ENCODE results near the gene TMEM150C. TPM values are rescaled to one million over a fixed set of nuclear protein-coding genes. Genes with fewer than 3 reads are reported as not detected.

TMEM150C gene
- total and polyA plus RNA-seq, 2 donors (not counting 1 experiment from before 2014, with no cell fraction given), result 0.24 to 1.2 TPM

DNA sequence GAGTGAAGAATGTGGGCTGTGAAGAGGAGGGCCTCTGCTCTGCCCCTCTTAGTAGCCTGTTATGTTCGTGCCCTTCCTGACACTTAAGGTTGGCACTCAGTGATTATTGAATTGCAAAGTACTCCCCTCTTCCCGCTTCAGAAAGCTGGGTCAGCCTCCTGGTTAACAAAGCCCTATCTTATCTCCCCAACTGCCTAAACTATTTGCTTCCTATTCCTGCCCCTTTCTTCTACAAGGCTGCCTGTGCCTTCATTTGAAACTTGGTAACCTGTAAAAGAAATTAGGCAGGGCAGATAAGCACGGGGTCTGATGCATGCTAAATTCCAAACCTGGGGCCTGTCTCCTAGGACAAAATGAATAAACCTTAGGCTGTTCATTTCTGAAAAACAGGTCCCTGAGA lies 23.1 kb upstream of the TMEM150C start:
- no peak overlapping the region for H2AFZ ChIP-seq (ENCODE audit: low read length)
- no peak overlapping the region for H3K9ac ChIP-seq (ENCODE audit: insufficient read depth, low read length)
- no peak overlapping the region for H3K4me3 ChIP-seq (replicated peaks in 1 of 4; ENCODE audit: control extremely low read depth in 1 of 4, insufficient read depth in 1 of 4, low read depth in 3 of 4, low read length in 4 of 4)
- DNase-seq (ENCODE audit: low read depth in 2 of 2), result no peak
- H3K79me2 ChIP-seq (ENCODE audit: control insufficient read depth, insufficient read depth, low read length), result no peaks in the 10 kb centered on the region
- TF ChIP-seq, protein P1, sequence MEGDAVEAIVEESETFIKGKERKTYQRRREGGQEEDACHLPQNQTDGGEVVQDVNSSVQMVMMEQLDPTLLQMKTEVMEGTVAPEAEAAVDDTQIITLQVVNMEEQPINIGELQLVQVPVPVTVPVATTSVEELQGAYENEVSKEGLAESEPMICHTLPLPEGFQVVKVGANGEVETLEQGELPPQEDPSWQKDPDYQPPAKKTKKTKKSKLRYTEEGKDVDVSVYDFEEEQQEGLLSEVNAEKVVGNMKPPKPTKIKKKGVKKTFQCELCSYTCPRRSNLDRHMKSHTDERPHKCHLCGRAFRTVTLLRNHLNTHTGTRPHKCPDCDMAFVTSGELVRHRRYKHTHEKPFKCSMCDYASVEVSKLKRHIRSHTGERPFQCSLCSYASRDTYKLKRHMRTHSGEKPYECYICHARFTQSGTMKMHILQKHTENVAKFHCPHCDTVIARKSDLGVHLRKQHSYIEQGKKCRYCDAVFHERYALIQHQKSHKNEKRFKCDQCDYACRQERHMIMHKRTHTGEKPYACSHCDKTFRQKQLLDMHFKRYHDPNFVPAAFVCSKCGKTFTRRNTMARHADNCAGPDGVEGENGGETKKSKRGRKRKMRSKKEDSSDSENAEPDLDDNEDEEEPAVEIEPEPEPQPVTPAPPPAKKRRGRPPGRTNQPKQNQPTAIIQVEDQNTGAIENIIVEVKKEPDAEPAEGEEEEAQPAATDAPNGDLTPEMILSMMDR (conservative IDR thresholded peaks at IDR 0.05 in 1 of 2, IDR thresholded peaks at IDR 0.05 in 1 of 2; ENCODE audit: low read depth in 1 of 2, low read length in 2 of 2), result no peak
- TF ChIP-seq EZH2 (IDR thresholded peaks at IDR 0.05; ENCODE audit: low read length, missing control alignments), result no peak
- H3K9me3 ChIP-seq (ENCODE audit: control insufficient read depth, insufficient read depth, low read depth, low read length), result no peaks in the 10 kb centered on the region
- H3K4me2 ChIP-seq (ENCODE audit: extremely low read depth, insufficient read depth, low read length), result no peak overlapping the region
- H3K4me1 ChIP-seq (ENCODE audit: control insufficient read depth, extremely low read depth, insufficient read depth, low read length), result no peaks in the 10 kb centered on the region
- no peaks in the 10 kb centered on the region for H3K36me3 ChIP-seq (ENCODE audit: control insufficient read depth, insufficient read depth, low read length)
- H4K20me1 ChIP-seq (ENCODE audit: control insufficient read depth, extremely low read depth, insufficient read depth, low read length), result no peaks in the 10 kb centered on the region
- no peak overlapping the region for H3K27ac ChIP-seq (ENCODE audit: insufficient read depth, low read length)
- peaks cover 3% of the 10 kb centered on the region for H3K27me3 ChIP-seq (ENCODE audit: control insufficient read depth, insufficient read depth, low read length)

DNA sequence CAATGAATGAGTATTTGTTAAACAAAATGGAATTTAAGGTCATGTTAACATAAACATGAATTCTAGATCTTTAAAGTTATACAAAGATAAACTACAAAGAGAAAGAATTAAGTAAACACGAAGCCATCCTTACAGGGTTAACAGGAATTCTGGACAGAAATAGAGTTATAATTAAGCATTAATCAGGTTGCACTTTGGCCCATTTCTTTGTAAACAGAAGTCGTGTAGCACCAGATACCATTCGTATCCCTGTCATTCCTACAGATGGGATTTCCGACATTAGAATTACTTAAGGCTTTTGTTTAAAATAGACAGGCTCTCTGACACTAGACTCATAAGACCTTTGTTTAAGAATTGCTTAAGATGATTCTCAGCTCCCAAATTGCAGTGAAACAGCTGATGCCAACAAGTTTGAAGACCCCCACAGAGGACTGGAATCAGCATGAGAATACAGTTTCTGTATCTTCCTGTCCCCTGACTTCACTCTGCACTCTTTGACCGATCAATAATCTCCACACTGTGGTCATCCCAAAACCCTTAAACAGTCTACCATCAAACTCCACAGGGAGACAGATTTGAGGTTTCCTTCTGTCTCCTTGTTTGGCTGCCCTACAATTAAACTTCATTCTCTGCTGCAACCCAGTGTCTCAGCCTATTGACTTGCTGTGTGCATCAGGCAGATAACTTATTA lies 22.3 kb upstream of the TMEM150C start:
- Histone ChIP-seq H4K20me1 (ENCODE audit: control insufficient read depth, extremely low read depth, insufficient read depth, low read length) (no peaks in the 10 kb centered on the region), H3K27me3 (ENCODE audit: control insufficient read depth, insufficient read depth, low read length) (peaks cover 3% of the 10 kb centered on the region), H3K4me3 (replicated peaks in 1 of 4; ENCODE audit: control extremely low read depth in 1 of 4, insufficient read depth in 1 of 4, low read depth in 3 of 4, low read length in 4 of 4) (no peak overlapping the region), H2AFZ (ENCODE audit: low read length) (no peak overlapping the region), H3K9ac (ENCODE audit: insufficient read depth, low read length) (no peak overlapping the region), H3K4me2 (ENCODE audit: extremely low read depth, insufficient read depth, low read length) (no peak overlapping the region), H3K9me3 (ENCODE audit: control insufficient read depth, insufficient read depth, low read depth, low read length) (no peaks in the 10 kb centered on the region), H3K4me1 (ENCODE audit: control insufficient read depth, extremely low read depth, insufficient read depth, low read length) (no peaks in the 10 kb centered on the region), H3K36me3 (ENCODE audit: control insufficient read depth, insufficient read depth, low read length) (no peaks in the 10 kb centered on the region), H3K27ac (ENCODE audit: insufficient read depth, low read length) (no peak overlapping the region), H3K79me2 (ENCODE audit: control insufficient read depth, insufficient read depth, low read length) (no peaks in the 10 kb centered on the region)
- DNase-seq (ENCODE audit: low read depth in 2 of 2), result peak in 1 of 2 donors; percentile 8
- no peak for TF ChIP-seq EZH2 (IDR thresholded peaks at IDR 0.05; ENCODE audit: low read length, missing control alignments)
- TF ChIP-seq, protein P1 (conservative IDR thresholded peaks at IDR 0.05 in 1 of 2, IDR thresholded peaks at IDR 0.05 in 1 of 2; ENCODE audit: low read depth in 1 of 2, low read length in 2 of 2), result no peak

DNA sequence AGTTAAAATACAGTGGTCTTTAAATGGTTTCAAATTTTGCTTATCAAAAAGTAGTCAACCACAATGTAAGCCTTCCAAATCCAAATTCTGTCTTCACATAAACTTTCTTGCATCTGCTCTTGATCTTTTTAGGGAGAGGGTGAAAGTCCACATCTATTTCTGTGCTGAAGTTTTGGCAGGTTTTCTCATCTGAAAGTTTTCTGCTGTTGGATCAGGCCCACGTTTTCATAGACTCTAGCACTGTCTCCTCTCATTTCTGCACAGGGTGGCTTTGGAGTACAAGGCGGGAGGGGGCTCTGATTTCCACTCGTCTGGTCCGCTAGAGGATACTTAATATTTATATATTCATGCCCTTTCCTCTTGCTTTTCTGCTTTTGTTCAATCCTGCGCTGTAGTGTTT lies 18.1 kb upstream of the TMEM150C start:
- Histone ChIP-seq H3K27ac (ENCODE audit: insufficient read depth, low read length) (no peak overlapping the region), H3K9ac (ENCODE audit: insufficient read depth, low read length) (no peak overlapping the region), H2AFZ (ENCODE audit: low read length) (no peak overlapping the region), H3K4me2 (ENCODE audit: extremely low read depth, insufficient read depth, low read length) (no peak overlapping the region), H3K4me1 (ENCODE audit: control insufficient read depth, extremely low read depth, insufficient read depth, low read length) (no peaks in the 10 kb centered on the region), H3K9me3 (ENCODE audit: control insufficient read depth, insufficient read depth, low read depth, low read length) (no peaks in the 10 kb centered on the region), H3K36me3 (ENCODE audit: control insufficient read depth, insufficient read depth, low read length) (no peaks in the 10 kb centered on the region), H3K4me3 (replicated peaks in 1 of 4; ENCODE audit: control extremely low read depth in 1 of 4, insufficient read depth in 1 of 4, low read depth in 3 of 4, low read length in 4 of 4) (no peak overlapping the region), H4K20me1 (ENCODE audit: control insufficient read depth, extremely low read depth, insufficient read depth, low read length) (no peaks in the 10 kb centered on the region), H3K27me3 (ENCODE audit: control insufficient read depth, insufficient read depth, low read length) (no peaks in the 10 kb centered on the region), H3K79me2 (ENCODE audit: control insufficient read depth, insufficient read depth, low read length) (no peaks in the 10 kb centered on the region)
- TF ChIP-seq, protein P1 (conservative IDR thresholded peaks at IDR 0.05 in 1 of 2, IDR thresholded peaks at IDR 0.05 in 1 of 2; ENCODE audit: low read depth in 1 of 2, low read length in 2 of 2), result no peak
- TF ChIP-seq EZH2 (IDR thresholded peaks at IDR 0.05; ENCODE audit: low read length, missing control alignments), result no peak
- no peak for DNase-seq (ENCODE audit: low read depth in 2 of 2)
